ENCODE measurements around the gene RAD51B.

The RAD51B gene

DNA sequence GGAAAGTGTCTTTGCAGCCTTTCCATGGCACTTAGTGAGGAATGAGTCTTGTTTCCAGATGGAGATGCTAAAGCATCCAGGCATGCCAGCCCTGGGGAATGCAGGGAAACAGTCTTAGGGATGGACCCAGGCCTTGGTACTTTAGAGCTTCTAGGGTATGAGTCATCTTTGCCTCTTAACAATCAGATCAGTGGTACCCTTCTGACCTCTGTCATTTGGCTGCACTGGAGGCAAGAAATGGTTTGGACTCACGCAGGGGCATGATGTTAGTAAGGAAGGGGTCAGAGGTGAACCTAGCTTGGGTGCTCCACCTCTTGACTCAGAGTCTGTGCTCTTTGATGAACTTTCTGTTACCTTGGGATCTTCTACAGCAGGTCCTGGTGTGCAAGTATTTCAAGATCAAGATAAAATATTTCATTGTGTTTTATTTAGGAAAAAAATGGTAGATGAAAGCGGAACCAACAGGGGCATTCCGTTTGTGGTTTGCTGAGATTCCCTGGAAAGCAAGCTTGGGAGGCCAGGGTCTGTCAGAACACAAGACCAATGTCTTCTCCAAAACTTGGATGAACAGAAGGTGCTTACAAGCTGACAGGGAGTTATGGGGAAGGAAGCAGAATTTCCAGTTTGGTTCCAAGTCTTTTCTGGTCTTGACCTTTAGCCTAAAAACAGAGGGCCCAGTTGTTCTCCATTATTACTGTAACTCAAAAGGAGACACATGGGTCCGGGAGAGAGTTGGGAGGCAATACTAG is 757.1 kb downstream of the RAD51B start:
- DNase-seq (ENCODE audit: low read depth): peak; percentile 45

DNA sequence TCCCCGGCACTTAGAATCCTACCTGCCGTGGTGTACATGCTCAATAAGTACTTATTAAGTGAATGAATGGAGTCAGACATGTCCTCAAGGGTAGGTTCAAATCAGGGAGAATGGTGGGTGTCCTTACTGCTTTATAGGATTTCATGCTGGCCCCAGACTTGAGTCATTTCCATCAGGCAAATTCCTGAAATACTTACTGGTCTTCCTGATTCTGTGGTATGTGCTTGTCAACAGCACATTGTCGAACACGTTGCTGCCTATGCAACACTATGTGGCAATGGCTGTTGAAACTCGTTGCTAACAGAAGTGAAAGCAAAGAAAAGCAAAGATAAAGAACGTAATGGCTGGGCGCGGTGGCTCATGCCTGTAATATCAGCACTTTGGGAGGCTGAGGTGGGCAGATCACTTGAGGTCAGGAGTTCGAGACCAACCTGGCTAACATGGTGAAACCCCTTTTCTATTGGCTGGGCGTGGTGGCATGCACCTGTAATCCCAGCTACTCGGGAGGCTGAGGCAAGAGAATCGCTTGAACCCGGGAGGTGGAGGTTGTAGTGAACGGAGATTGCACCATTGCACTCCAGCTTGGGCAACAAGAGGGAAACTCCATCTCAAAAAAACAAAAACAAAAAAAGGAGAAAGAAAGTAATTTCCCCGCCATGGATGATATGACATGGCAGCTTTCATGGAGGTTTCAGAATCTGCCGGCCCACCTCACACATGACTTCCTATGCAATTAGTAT is 758.4 kb downstream of the RAD51B start:
- DNase-seq (ENCODE audit: low read depth): peak; percentile 81

DNA sequence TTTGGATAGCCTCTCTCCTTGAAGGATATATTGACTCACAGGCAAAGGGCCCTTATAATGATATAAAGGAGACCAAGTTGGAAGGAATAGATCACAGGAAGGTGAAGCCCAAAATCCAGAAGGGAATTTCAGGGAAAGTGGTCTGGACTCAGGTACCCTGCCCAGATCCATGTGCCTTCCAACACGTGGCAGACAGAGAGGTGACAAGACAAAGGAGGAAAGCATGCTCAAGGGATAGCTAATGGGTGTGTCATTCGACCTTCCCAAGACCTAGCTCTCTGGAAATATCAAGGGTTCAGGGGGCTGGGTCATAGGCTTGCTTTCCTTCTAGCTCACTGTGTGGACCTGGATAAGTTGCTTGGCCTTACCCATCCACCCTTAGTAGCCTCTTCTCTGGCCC is 759.0 kb downstream of the RAD51B start:
- no peak for DNase-seq (ENCODE audit: low read depth)

DNA sequence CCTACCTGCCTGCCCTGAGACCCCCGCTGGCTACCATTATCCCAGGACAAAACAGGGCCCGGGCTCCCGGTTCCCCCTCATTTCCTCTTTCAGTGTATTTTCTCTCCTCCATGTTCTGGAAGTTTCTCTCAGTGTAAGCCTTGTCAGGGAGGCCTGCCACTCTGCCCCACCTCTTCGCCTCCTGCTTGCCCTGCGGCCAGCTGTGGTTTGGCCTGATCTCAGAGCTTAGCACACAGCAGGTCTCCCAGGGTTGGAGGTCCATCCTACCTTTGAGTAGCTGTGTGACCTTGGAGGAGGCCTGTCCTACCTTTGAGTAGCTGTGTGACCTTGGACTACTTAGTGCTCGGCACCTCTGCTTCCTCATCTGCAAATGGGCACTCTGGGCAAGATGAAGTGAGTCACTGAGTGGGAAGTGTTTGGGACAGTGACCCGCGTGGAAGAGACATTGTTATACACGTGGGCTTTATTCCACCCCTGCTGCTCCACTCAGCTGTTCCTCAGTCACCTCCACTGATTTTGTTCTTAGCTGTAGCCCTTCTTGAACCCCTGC is 760.6 kb downstream of the RAD51B start:
- no peak for DNase-seq (ENCODE audit: low read depth)

DNA sequence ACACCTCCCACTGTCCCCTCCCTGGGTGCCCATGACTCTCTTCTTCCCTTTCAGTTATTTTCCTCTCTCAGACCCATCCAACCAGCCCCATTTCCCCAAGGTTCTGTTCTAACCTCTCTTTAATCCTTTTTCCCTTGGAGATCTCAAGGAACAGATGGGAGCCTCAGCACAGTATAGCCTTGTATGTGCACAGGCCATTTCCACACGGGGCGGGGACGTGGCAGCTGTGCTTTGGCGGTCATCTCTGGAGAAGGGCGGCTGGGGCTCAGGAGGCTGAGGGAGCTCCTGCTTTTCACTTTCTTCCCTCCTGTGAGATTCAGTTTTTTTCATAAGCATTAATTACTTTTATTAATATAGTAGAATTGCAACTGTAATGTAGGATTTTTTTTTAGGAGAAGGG is 761.1 kb downstream of the RAD51B start:
- DNase-seq (ENCODE audit: low read depth): no peak

DNA sequence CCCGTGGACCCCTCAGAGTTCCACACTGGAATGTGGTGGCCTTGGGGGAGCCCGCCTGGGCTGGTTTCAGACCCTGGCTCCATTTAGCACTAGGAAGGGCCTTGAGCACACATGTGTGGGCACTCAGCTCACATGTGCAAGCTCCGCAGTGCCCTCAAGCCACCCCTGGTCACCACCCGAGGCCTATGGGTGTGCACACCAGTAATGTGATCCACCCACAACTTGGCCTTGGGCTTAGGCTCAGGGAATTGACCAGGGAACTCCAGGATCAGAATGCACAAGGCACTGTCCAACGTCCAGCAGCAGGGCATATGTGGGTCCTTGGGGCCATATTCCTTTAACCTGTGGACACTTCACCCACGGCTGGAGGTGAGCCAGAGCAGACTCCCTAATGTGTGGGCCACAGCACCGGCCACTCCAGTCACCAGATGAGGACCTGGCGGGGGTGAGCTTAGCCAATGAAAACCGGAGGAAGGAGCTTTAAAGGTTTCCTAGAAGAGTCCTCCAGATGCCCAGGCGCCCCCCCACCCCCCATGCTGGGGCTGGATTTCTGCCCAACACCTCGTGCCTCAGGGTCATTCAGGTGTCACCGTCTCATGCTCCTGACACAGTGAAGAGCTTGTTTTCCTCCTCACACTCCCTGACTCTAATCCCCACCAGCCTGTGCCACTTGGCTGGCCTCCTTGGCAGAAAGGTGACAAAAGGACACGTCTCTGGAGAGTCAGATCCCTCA is 764.1 kb downstream of the RAD51B start:
- DNase-seq (ENCODE audit: low read depth): no peak

DNA sequence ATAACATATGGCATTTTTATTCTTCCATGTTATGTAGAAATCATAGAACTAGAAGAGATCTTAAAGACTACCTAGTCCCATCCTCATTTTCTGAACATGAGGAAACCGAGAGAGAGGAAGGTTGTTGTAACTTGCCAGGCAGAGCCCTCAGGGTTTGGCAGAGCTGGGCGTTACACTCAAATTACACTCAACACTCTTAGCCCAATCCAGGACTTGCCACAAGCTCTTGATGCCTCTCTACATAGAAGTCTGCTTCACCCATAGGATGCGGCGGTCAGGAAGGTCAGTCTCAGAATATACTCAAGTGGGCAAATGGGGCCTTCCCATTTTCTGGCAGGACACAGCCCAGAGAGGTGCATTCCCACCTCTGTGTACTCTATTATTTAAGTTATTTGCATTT is 765.2 kb downstream of the RAD51B start:
- DNase-seq (ENCODE audit: low read depth): no peak

DNA sequence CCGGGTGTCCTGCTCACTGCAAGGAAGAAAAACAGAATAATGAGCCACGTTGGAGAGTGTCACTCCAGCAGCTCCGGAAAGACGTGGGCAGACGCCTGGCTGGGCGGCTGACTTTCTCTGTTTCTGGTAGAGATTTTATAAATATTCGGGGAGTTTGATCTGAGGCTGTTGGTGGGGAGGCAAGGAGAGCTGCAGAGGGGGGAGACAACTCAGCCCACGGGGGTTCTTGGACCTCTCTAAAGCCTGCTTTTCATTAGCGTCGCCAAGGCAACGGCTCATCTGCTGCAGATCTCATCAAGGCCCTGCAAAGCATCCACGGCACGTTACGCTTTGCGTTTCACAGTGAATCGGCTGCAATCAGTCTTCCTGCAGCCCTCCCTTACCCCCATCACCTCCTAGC is 766.1 kb downstream of the RAD51B start:
- no peak for DNase-seq (ENCODE audit: low read depth)

DNA sequence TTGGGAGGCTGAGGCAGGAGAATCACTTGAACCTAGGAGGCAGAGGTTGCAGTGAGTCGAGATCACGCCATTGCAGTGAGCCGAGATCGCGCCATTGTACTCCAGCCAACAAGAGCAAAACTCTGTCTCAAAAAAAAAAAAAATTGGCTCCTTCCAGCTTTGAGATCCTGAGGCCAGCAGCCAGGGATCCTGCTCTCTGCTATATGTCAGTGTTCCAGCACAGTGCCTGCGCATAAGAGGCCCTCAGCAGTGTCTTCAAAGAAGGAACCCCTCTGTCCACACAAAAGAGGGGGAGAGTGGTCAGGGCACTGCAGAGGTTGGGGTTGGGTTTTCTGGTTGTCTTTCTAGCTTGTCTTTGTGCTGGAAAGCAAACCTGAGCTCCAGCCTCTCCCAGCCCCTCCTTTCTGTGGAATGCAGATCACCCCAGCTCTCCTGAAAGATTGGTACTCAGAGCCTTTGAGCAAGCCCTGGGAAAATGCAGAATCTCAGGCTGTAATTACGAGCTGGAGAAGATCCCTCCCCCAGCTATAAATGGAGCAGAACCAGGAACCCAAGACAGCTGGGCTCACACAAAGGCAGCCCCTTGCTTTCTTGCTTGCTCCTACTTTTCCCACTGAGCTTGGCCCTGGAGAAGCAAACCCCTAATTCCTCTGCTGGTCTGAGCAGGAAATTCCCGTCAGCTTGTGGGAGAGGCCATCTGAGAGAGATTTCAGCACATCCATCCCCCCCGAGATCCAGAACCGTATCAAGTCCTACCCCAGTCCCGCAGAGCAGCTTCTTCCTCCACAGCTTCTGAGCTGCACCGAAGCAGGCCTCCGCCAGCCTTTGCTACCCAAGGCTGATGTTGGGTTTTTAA is 767.5 kb downstream of the RAD51B start:
- no peak for DNase-seq (ENCODE audit: low read depth)

DNA sequence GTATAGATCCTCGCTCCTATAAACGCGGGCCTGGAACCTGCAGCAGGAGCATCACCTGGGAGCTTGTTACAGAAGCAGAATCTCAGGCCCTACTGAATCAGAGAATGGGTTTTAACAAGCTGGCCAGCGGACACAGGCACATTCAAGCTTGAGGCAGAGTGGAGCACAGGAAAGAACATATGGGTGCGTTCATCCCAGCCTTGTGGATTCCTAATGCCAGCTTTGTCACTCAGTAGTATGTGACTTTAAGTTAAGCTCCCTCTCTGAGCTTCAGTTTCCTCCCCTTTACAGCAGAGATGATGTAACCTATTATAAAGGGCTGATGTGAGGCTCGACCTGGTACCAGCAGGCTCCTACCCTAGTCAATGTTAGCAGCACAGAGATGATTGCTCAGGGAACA is 768.4 kb downstream of the RAD51B start:
- DNase-seq (ENCODE audit: low read depth): no peak

DNA sequence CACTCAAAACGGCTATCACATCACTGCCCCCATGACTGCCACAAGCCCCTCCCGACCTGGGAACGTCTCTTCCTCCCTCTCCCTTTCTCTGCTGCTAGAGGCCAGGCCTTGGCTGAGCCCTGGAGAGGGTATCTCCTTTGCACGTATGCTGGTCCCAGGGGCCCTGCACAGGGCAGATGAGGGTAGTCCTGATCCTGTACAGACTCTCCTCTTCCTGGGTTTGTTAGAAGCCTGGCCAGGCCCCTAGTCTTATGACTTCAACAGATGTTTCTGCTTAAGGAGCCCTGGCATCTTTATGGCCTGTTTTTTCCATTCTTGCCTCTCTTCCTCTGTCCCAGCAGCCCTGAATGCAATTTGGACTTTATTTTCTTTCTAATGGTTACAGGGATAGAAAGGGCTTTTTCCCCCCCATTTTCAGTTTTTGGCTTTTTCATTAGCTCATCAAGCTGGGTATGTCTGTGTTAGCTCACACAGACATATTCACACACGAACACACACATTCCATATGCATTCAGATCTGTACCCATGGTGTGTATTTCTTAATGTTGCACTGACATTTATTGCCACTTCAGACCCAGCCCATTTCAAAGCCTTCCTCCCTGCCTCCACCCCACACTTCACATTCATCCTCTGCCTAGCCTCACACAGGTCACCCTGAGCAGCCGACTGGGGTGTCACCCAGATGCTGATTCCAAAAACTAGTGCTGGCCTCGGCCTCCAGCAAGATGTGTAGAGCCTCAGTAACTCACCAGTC is 770.0 kb downstream of the RAD51B start:
- DNase-seq (ENCODE audit: low read depth): peak; percentile 85

DNA sequence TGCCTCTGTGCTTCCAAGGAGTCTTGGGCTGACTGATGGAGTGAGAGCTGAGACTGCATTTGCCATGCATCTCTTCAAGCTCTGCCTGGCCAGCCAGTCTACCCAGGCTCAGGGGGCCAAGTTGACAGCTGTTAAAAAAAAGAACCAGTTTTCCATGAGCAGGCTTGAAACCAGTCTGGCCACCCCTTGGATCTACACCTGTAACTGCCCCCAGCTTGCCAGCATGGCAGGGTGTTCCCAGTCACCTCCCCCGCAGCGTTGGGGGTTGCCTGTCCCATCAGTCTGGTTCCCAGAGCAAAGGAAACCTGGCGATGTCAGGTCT is 770.6 kb downstream of the RAD51B start:
- no peak for DNase-seq (ENCODE audit: low read depth)

DNA sequence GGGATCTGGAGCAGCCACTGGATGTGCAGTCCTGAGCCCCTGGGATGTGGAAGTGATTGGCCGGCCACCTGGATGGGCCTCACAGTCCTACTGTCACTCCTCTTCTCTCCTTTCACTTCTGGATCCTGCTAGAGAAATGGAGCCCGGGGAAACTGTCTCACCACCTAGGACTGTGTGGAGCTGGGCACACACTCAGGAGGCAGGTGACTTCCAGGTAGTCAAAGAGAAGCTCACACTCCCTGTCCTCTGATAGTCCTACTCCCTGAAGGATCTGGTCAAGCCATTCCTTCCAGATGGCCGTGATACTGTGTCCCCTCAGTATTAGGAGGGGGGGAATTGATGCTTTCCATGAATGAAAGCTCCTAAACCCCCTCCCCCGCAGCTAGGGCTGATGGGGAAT is 772.2 kb downstream of the RAD51B start:
- DNase-seq (ENCODE audit: low read depth): no peak

DNA sequence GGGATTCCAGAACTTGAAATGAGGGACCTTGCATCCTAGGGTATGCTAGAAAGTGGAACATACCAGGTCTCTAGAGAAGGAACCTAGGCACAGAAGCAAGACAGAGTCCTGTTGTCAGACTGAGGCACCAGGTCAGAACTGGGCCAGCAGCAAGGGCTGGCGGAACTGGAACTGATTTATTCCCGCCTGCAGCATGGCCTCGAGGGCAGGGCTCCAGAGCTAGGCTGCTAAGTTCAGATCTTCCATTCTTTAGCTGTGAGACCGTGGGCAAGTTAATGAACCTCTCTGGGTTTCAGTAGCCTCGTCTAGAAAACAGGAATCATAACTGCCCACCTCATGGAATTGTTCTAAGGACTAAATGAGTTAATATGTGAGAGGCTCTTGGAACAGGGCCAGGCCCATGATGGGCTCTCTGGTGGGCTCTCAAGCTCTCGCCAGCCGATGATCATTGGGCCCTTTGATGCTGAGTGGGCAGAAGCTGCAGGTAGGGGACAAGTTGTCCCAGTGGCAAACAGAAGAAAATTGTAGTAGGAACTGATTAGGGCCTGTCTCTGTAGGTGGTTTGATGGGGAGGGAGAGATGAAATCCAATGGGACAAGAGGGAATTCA is 773.5 kb downstream of the RAD51B start:
- no peak for DNase-seq (ENCODE audit: low read depth)

DNA sequence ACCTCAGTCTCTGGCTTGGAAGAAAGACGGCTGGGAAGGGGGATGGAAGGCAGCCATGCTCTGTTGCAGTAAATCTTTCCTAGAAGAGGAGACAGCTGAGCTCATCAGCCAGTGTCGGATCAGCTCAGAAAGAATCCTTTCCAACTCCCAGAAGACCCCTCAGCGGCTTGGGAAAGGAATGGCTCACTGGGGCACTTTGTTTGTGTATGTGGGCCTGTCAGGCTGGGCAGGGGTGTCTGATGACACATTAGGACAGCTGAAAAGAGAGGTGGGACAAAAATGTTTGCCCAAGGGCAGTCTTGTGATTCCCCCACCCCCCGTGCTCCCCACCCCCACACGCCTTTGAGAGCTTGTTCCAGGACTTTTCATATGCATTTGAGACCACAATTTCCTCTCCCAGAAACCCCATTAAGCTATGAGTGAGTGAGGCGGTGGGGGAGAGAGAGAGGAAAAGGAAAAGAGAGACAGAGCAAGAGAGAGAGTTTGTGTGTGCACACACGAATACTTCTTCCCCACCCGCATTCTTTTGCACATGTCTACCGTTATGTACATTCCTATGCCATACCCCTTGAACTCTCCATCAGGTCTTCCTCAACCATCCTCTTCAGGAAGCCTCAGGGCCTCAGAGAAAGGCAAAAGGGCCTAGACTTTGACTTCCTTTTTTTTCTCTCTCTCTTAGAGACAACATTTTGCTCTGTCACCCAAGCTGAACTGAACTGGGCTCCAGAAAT is 774.4 kb downstream of the RAD51B start:
- DNase-seq (ENCODE audit: low read depth): no peak

DNA sequence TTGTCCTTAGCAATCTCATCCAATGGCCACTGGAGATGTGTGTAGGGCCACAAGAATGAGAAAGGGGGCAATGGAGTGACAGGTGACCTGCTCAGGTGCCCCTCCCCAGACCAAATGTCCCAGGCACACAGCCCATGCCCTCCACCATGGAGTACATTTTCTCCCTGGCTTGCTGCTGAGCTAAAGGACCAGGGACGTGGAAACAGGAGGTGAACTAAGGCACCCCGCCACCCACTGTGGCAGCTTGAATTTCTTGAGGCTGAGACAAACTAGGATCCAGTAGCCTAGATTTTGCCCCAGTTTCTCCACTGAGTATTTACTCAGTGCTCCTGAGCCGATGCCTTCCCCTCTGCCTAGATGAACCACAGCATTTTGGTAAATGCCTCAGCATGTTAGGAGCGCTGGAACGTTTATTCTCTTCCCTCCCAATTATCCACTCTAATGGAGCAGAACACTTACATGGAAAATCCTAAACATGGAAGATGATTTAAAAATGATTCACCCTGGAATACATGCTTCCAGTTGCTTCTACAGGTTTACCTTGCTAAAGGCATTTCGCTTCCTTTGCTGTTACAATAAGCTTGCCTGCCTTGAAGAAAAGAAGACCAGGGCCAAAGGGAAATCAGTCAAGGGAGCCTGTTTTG is 775.3 kb downstream of the RAD51B start:
- no peak for DNase-seq (ENCODE audit: low read depth)

DNA sequence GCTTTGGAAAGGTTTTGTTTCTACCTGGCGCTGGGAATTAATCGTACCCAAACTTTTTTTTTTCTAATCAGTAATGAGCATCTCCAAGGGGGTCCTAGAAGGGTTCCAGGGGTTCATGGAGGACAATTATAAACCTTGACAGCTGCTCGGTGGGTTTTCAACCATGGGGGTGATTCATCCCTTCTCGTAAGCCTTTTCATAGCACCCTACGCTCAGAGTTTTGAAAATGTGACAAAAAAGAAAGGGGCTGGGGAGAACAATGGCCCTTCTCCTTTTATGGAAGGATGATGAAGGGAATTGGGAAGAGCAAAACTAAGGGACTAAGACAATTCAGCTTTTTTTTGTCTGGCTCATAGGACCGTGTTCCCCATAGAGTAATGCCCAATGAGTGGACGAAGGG is 776.6 kb downstream of the RAD51B start:
- no peak for DNase-seq (ENCODE audit: low read depth)

DNA sequence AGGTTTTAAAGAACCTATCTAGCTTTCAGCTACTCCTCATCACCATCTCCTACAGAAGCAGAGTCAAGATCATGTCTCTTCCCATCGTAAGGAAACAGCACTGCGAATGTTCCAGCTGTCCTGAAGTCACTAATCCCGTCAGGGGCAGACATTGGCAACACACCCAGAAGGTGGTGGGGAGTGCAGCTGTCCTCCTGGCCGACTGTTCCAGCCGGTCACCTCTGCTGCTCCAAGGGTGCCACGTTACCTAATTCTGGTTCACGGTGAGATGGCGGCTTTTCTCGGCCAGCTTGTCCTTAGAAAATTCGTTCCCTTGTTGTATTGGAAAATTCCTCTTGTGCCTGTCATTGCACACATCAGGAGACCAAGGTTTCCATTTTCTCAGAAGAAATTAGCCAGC is 777.1 kb downstream of the RAD51B start:
- no peak for DNase-seq (ENCODE audit: low read depth)

DNA sequence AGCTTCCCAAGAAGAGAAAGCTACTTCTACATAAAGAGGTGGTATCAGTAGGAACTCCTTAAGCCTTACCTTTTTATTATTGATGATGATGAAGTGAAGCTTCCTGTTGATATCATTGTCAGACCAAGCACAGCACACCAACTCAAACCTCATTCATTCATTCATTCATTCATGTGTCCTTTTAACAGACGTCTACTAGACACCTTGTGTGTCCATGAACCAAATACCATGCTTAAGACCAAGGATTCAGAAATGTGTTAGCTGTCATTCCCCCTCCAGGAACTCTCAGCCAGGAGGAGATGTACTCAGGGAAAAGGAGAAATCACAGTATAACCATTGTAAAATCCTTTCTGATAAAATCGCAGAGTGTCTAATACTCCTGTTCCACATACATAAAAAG is 778.5 kb downstream of the RAD51B start:
- no peak for DNase-seq (ENCODE audit: low read depth)

All from stromal cell of bone marrow (primary cell).